H1 (cell line): ENCODE measurements around the gene CPXM1. TPM values are rescaled to one million over a fixed set of nuclear protein-coding genes. Genes with fewer than 3 reads are reported as not detected.

ENCODE experiments used
- CEBPB ChIP-seq: IDR thresholded peaks from 2 replicates; pipeline ENCODE4 v1.6.1; 2012; ENCODE audit warnings: low read depth, low read length
- GABPA ChIP-seq: IDR thresholded peaks from 2 replicates; pipeline ENCODE4 v1.6.1; 2011; ENCODE audit warnings: mild to moderate bottlenecking, low read length, moderate library complexity, borderline replicate concordance; ENCODE audit not compliant: insufficient read depth
- KDM1A ChIP-seq: fragments of 200-600, 300-600 bp; sonication (generic); IDR thresholded peaks from 2 replicates; pipeline ENCODE4 v1.7.1; 2016; ENCODE audit warnings: mild to moderate bottlenecking, low read length, borderline replicate concordance
- RBBP5 ChIP-seq: IDR thresholded peaks from 2 replicates; pipeline ENCODE4 v1.7.1; 2012; ENCODE audit warnings: low read depth, mild to moderate bottlenecking, inconsistent platforms, low read length, moderate library complexity, borderline replicate concordance
- RXRA ChIP-seq: IDR thresholded peaks from 2 replicates; pipeline ENCODE4 v1.6.1; 2011; ENCODE audit warnings: low read depth, mild to moderate bottlenecking, low read length, moderate library complexity; ENCODE audit not compliant: insufficient read depth
- SIX5 ChIP-seq: IDR thresholded peaks from 2 replicates; pipeline ENCODE4 v1.6.1; 2011; ENCODE audit warnings: mild to moderate bottlenecking, low read depth, low read length
- SUZ12 ChIP-seq: fragments of 200-600 bp; sonication (generic); IDR thresholded peaks from 2 replicates; pipeline ENCODE4 v1.6.1; 2012; ENCODE audit warnings: mild to moderate bottlenecking, inconsistent platforms, low read length, moderate library complexity, mixed read lengths
- polyA plus RNA-seq, 7 experiments: library from polyadenylated mRNA; depleted of rRNA in 3 of 7; stranded (reverse) in 5 of 7; unstranded in 2 of 7; fragments of >200 nt in 5 of 7; fragments of 200-250 nt in 2 of 7; gene quantifications; 1 replicate in 5 of 7; 2 replicates in 1 of 7; 4 replicates in 1 of 7; pipeline versions ENCODE4 v1.2.1 to v1.2.3, GENCODE V29; 2011 to 2013; ENCODE audit warnings: missing spikeins in 2 of 7, mixed read lengths in 2 of 7
- total RNA-seq: library from RNA; stranded (reverse); fragmentation: NEBNext Ultra II Directional; extraction: Animal tissue kit (Norgen Biotek cat#: 25700); gene quantifications from 2 replicates; pipeline ENCODE4 v1.2.1, GENCODE V29; 2021

CPXM1 gene
- total and polyA plus RNA-seq, 2 of the 8 experiments (the other 6 are each of a cell fraction or from before 2014, with no cell fraction given), result 31.3 to 81.9 TPM

DNA sequence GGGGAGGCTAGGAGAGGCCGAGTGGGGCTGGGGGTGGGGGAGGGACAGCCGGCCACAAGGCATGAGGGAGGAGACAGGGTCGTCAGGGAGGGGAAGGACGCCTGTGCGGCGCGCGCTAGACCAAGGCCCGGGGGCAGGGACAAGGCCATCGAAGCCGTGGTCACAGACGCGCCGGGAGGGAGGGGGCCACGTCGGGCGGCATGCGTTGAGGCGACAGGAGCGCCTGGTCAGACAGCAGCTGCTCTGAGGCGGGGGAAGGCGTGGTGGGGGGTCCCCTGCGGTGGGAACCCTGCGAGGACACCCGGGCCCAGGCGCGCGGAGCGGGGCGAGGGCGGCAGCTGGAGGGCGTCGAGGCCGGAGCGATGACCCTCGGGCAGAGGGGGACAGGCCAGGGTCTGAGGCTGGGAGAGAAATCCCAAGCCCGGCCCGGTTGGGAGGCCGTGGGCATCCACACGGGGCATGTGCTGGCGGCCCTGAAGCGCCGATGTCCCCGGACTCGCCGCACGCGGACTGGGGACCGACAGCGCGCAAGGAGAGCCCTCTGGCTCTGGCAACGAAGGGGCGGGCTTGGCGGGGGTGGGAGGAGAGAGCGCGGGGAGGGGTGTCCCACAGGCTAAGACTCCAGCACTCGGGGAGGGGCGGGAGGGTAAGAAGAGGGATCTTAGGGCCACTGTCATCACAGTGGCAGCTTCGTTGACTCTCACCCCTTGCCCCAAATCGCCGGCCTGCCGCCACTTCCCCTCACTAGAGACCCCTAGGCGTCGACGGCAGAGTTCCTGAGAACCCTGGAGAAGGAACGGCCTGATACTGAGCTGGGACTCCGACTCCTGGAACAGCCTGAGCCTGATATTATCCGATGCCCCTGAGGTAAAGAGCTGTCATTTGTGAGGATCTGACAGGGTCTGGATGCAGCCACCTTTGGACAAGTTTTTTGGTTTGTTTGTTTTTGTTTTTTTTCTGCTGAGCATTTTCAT, 20.8 kb upstream of the CPXM1 start (continued):
- TF ChIP-seq GABPA (no peak), SUZ12 (peak; percentile 69), CEBPB (no peak), KDM1A (no peak), RXRA (no peak), RBBP5 (no peak), SIX5 (no peak)
